GM12872 (cell line): ENCODE results near the gene NME5.

Experiments
- CTCF ChIP-seq: IDR thresholded peaks from 3 replicates; pipeline ENCODE4 v1.5.1; 2011; ENCODE audit warnings: low read depth, mild to moderate bottlenecking, low read length, moderate library complexity; ENCODE audit not compliant: insufficient read depth

The NME5 gene

GRCh38 chr5:138067945-138068344 lies 71.3 kb downstream of the NME5 start:
- no peak for TF ChIP-seq CTCF
